ENCODE data around the gene FBXO31.

The FBXO31 gene

GRCh38 chr16:87314990-87315420 lies 68.6 kb downstream of the FBXO31 start:
- TF ChIP-seq CTCF (IDR thresholded peaks at IDR 0.05; ENCODE audit: low read depth, low read length, missing control alignments): no peak
- no peak overlapping the region for H3K4me3 ChIP-seq (ENCODE audit: low read depth, low read length)
- DNase-seq (ENCODE audit: low read depth): no peak

GRCh38 chr16:87312008-87312407 lies 71.6 kb downstream of the FBXO31 start:
- H3K4me3 ChIP-seq (ENCODE audit: low read depth, low read length): no peak overlapping the region
- DNase-seq (ENCODE audit: low read depth): no peak
- TF ChIP-seq CTCF (IDR thresholded peaks at IDR 0.05; ENCODE audit: low read depth, low read length, missing control alignments): no peak

- no peak for DNase-seq (ENCODE audit: low read depth)
- H3K4me3 ChIP-seq (ENCODE audit: low read depth, low read length): no peak overlapping the region
- TF ChIP-seq CTCF (IDR thresholded peaks at IDR 0.05; ENCODE audit: low read depth, low read length, missing control alignments): no peak
These were observed 72.2 kb downstream of the FBXO31 start for GRCh38 chr16:87311387-87311786.

- DNase-seq (ENCODE audit: low read depth): no peak
- no peak for TF ChIP-seq CTCF (IDR thresholded peaks at IDR 0.05; ENCODE audit: low read depth, low read length, missing control alignments)
- H3K4me3 ChIP-seq (ENCODE audit: low read depth, low read length): no peak overlapping the region
These were observed 73.0 kb downstream of the FBXO31 start for GRCh38 chr16:87310610-87311009.

- H3K4me3 ChIP-seq (ENCODE audit: low read depth, low read length): no peak overlapping the region
- DNase-seq (ENCODE audit: low read depth): no peak
- TF ChIP-seq CTCF (IDR thresholded peaks at IDR 0.05; ENCODE audit: low read depth, low read length, missing control alignments): no peak
These were observed 73.7 kb downstream of the FBXO31 start for GRCh38 chr16:87309620-87310525.

GRCh38 chr16:87308826-87309225 lies 74.8 kb downstream of the FBXO31 start:
- no peak for DNase-seq (ENCODE audit: low read depth)
- TF ChIP-seq CTCF (IDR thresholded peaks at IDR 0.05; ENCODE audit: low read depth, low read length, missing control alignments): no peak
- no peak overlapping the region for H3K4me3 ChIP-seq (ENCODE audit: low read depth, low read length)

- DNase-seq (ENCODE audit: low read depth): no peak
- no peak overlapping the region for H3K4me3 ChIP-seq (ENCODE audit: low read depth, low read length)
- no peak for TF ChIP-seq CTCF (IDR thresholded peaks at IDR 0.05; ENCODE audit: low read depth, low read length, missing control alignments)
These were observed 77.1 kb downstream of the FBXO31 start for GRCh38 chr16:87306516-87306915.

All from GM12864 (cell line).